Tibial artery (tissue), 4 donors: Measurements from ENCODE around the gene IYD.

Experiments used
- DNase-seq, 2 donors: peaks; one replicate each; pipeline ENCODE4 v3.0.0-alpha.2; 2019
- H3K27ac ChIP-seq, 2 donors: fragments of 200-600 bp; sonication (generic) in 1 of 2; 1 replicate in 1 of 2; 2 replicates in 1 of 2; pipeline ENCODE4 v1.5.1; 2018 to 2019; ENCODE audit warnings: mild to moderate bottlenecking in 1 of 2
- H3K27me3 ChIP-seq, 2 donors: fragments of 200-600 bp; sonication (generic) in 1 of 2; one replicate each; pipeline versions ENCODE4 v1.5.1 to v1.6.0; 2016 to 2019
- H3K36me3 ChIP-seq, 3 donors: fragments of 200-600 bp; sonication (generic) in 2 of 3; one replicate each; pipeline ENCODE4 v1.5.1; 2016 to 2019; ENCODE audit warnings: mild to moderate bottlenecking in 2 of 3
- H3K4me1 ChIP-seq, 4 donors: fragments of 200-600 bp; sonication (generic) in 2 of 4; 1 replicate in 3 of 4; 2 replicates in 1 of 4; pipeline ENCODE4 v1.5.1; 2016 to 2019
- H3K4me3 ChIP-seq, 2 donors: fragments of 200-600 bp; sonication (generic) in 1 of 2; 1 replicate in 1 of 2; 2 replicates in 1 of 2; pipeline ENCODE4 v1.5.1; 2018 to 2019; ENCODE audit warnings: mild to moderate bottlenecking in 2 of 2
- H3K9me3 ChIP-seq, 3 donors: fragments of 200-600 bp; sonication (generic) in 1 of 3; one replicate each; pipeline ENCODE4 v1.5.1; 2016 to 2019
- intact Hi-C: fragments of 100-400 bp; cut with DNase I; formaldehyde crosslinking; loops from one replicate; pipeline ENCODE4 v1.15.0; 2023; ENCODE audit warnings: low total_unique reads
- TF ChIP-seq, protein P1 (sequence below), 2 experiments: fragments of 200-600 bp in 1 of 2; fragments of 450-650 bp in 1 of 2; IDR thresholded peaks; one replicate each; pipeline ENCODE4 v1.5.1; 2017 to 2019; ENCODE audit warnings: antibody characterized with exemption in 2 of 2, mild to moderate bottlenecking in 1 of 2, moderate library complexity in 1 of 2

Gene IYD

DNA sequence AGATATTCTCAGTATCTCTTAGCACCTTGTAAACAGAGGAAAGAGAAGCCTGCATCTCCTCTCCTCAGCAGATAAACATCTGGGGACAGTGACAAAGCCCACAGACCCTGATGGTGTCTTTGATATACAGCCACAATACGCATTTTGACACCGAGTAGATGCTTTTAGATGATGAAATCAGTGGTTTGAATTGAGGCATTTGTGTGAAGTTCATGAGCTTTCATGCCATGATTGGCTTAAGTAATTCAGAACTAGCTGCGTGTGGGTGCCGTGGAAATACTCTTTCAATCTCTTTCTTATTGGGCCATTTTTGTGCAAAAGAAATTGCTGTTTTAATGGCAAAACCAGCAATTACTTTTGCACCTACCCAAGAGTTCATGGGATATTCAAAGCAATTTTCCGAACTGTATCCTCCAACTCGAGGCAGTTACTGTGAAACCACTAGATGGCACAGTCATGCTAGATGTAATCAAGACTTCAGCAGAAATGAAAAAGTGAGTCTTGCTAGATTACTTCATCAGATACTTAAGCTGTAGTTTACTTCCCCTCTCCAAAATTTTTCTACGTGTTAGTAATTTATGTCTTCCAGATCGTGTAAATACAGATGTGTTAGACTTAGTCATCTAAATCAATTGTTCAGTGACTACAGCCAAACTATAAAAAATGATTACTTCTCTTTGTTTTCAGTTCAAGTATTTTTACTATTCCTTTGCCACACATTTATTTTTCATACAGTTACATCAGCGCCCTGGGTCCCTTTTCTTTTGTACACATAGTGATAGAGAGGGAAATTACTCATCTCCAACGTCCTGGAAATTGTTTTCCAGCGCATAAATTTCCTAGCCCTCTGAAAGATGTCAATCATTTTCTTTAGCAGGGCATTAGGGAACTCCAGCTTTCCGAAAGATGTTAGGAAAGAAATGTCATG, 49.4 kb downstream of the IYD start:
- peaks cover 0 to 2% of the 10 kb centered on the region in 2 donors for H3K27me3 ChIP-seq
- no peaks in the 10 kb centered on the region for H3K36me3 ChIP-seq
- intact Hi-C loops = no loop called here
- peaks cover 0 to 9% (median 0%) of the 10 kb centered on the region in 4 donors for H3K4me1 ChIP-seq
- H3K4me3 ChIP-seq = peak overlapping the region; percentile 41 to 53
- H3K27ac ChIP-seq = peak overlapping the region; percentile 33 to 37
- TF ChIP-seq, protein P1, sequence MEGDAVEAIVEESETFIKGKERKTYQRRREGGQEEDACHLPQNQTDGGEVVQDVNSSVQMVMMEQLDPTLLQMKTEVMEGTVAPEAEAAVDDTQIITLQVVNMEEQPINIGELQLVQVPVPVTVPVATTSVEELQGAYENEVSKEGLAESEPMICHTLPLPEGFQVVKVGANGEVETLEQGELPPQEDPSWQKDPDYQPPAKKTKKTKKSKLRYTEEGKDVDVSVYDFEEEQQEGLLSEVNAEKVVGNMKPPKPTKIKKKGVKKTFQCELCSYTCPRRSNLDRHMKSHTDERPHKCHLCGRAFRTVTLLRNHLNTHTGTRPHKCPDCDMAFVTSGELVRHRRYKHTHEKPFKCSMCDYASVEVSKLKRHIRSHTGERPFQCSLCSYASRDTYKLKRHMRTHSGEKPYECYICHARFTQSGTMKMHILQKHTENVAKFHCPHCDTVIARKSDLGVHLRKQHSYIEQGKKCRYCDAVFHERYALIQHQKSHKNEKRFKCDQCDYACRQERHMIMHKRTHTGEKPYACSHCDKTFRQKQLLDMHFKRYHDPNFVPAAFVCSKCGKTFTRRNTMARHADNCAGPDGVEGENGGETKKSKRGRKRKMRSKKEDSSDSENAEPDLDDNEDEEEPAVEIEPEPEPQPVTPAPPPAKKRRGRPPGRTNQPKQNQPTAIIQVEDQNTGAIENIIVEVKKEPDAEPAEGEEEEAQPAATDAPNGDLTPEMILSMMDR (IDR thresholded peaks at IDR 0.05) = peak; percentile 64 to 74
- H3K9me3 ChIP-seq = no peaks in the 10 kb centered on the region
- no peak for DNase-seq

DNA sequence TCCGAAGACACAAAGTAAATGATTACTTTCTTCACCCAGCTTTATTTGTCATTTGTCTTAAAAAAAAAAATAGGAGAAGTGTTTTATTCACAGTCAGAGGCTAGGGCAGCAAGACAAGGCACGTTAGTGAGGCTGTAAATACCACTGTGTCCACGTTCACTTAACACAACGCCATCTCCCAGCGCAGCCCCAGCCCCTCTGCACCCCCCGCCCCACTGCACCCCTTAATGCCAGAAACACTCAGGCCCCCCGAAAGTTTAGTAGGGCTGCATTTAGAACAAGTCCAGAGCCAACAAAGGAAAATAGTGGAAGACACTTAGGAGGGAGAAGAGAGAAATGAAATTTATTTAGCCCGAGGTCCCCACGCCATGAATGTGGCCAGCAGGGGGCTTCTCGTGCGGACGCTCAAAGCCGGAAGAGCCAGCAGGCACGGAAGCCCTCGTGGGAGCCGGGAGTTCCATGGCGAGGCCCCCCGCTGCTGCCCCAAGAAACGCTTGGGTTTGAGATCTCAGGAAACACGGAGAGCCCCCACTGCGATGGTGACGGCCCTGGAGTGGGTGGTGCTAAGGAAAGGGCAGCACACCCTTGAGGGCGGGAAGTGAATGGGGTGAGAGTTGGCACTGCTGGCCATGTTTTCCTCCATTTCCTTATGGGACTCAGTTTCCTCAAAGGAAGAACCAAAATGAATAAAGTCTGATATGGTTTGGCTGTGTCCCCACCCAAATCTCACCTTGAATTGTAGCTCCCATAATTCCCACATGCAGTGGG, 50.2 kb downstream of the IYD start:
- no peaks in the 10 kb centered on the region for H3K9me3 ChIP-seq
- peaks cover 0 to 2% of the 10 kb centered on the region in 2 donors for H3K27me3 ChIP-seq
- H3K27ac ChIP-seq = peak overlapping the region; percentile 33 to 37
- H3K36me3 ChIP-seq = no peaks in the 10 kb centered on the region
- DNase-seq = peak; percentile 38 to 75
- TF ChIP-seq, protein P1 (IDR thresholded peaks at IDR 0.05) = peak; percentile 64 to 80
- intact Hi-C loops = no loop called here
- H3K4me3 ChIP-seq = peak overlapping the region; percentile 41 to 53
- peaks cover 0 to 9% (median 0%) of the 10 kb centered on the region in 4 donors for H3K4me1 ChIP-seq

DNA sequence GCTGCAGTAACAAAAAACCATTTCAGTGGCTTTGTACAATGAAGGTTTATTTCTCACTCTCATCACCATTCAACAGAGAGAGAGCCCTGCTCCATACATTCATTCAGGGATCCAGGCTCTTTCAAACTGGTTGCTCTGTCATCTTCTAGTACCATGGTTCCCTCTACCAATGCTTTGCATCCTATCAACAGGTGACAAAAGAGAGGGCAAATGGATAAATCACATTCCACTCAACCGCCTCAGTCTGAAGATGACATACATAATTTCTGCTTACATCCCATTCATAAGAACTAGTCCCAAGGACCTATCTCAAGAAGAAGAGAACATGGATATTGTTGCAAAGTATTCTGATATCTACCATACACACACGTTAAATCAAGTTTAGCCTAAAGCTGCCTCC, 51.6 kb downstream of the IYD start:
- intact Hi-C loops = loop anchor here (5.0 kb wide), 1 partner anchor 392 kb away; no protein-coding TSS in a partner anchor
- no peak overlapping the region for H3K4me3 ChIP-seq
- DNase-seq = no peak
- no peaks in the 10 kb centered on the region for H3K9me3 ChIP-seq
- peaks cover 0 to 9% (median 0%) of the 10 kb centered on the region in 4 donors for H3K4me1 ChIP-seq
- H3K27me3 ChIP-seq = peaks cover 0 to 2% of the 10 kb centered on the region in 2 donors
- no peak overlapping the region for H3K27ac ChIP-seq
- H3K36me3 ChIP-seq = no peaks in the 10 kb centered on the region
- TF ChIP-seq, protein P1 (IDR thresholded peaks at IDR 0.05) = no peak

DNA sequence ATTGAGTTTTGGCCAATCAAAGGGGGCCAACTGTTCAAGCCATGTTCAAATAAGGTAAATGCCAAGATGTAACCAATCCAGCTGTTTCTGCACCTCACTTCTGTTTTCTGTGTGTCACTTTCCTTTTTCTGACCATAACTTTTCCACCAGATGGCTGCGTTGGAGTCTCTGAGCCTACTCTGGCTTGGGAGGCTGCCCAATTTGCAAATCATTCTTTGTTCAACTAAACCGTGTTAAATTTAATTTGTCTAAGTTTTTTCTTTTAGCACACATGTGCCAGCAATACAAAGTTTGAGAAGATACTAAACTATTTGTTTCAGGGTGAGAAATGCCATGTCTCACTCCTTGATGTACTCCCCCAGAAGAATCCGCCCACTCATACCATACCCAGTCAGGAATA, 52.1 kb downstream of the IYD start:
- DNase-seq = no peak
- TF ChIP-seq, protein P1 (IDR thresholded peaks at IDR 0.05) = no peak
- no peak overlapping the region for H3K4me3 ChIP-seq
- no peaks in the 10 kb centered on the region for H3K36me3 ChIP-seq
- no peak overlapping the region for H3K27ac ChIP-seq
- intact Hi-C loops = loop anchor here (5.0 kb wide), 1 partner anchor 391 kb away; no protein-coding TSS in a partner anchor
- H3K9me3 ChIP-seq = no peaks in the 10 kb centered on the region
- H3K4me1 ChIP-seq = peaks cover 0 to 9% (median 0%) of the 10 kb centered on the region in 4 donors
- H3K27me3 ChIP-seq = peaks cover 0 to 2% of the 10 kb centered on the region in 2 donors

DNA sequence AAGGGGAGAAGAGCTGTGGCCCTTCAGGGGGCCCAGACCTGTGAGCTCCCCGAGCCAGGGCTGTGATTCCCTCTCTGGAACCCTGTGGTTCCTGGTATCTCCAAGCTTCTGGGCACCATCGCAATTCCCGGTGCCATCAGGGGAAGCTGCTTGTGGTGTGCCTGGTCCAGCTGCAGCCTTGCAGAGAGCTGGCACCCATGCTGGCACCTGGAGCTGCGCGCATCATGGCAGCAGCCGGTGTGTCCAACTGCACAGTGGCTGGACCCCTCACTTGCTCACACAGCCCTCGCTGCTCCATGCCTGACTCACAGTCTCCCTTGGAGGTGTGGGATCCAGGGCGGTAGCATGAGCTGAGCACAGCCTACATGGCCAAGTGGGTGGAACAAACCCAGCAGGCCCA, 56.7 kb downstream of the IYD start:
- H3K27ac ChIP-seq = no peak overlapping the region
- no peaks in the 10 kb centered on the region for H3K36me3 ChIP-seq
- H3K4me1 ChIP-seq = no peaks in the 10 kb centered on the region
- H3K4me3 ChIP-seq = no peak overlapping the region
- intact Hi-C loops = no loop called here
- no peaks in the 10 kb centered on the region for H3K9me3 ChIP-seq
- TF ChIP-seq, protein P1 (IDR thresholded peaks at IDR 0.05) = no peak
- no peaks in the 10 kb centered on the region for H3K27me3 ChIP-seq
- no peak for DNase-seq
